OCI-LY3 (cell line): Measurements from ENCODE around the gene PSKH1.

Source experiments
- H2AFZ ChIP-seq: fragments of 200-600, 300-600 bp; shearing (Covaris generic); 2 replicates; pipeline ENCODE4 v1.6.0; 2014; ENCODE audit warnings: antibody characterized with exemption, low read depth, low read length
- H3K27ac ChIP-seq: fragments of 200-600, 300-600 bp; sonication (generic); 2 replicates; pipeline ENCODE4 v1.5.1; 2014; ENCODE audit warnings: mild to moderate bottlenecking, low read length, moderate library complexity, mixed read lengths
- H3K27me3 ChIP-seq: fragments of 200-600, 300-600 bp; sonication (generic); 2 replicates; pipeline ENCODE4 v1.6.1; 2014; ENCODE audit warnings: low read depth, low read length, mixed read lengths
- H3K36me3 ChIP-seq: fragments of 200-600, 300-600 bp; sonication (generic); replicated peaks from 2 replicates; pipeline ENCODE3; 2014; ENCODE audit warnings: low read depth, low read length, mixed read lengths
- H3K4me1 ChIP-seq: fragments of 300-600, 200-600 bp; sonication (generic); 2 replicates; pipeline ENCODE4 v1.6.1; 2014; ENCODE audit warnings: low read length, mixed read lengths
- H3K4me2 ChIP-seq: fragments of 200-600, 300-600 bp; sonication (generic); 2 replicates; pipeline ENCODE4 v1.6.1; 2014; ENCODE audit warnings: low read length, mixed read lengths
- H3K4me3 ChIP-seq: fragments of 300-600, 200-600 bp; sonication (generic); 2 replicates; pipeline ENCODE4 v1.5.1; 2014; ENCODE audit warnings: antibody characterized with exemption, mild to moderate bottlenecking, low read length, moderate library complexity
- H3K79me2 ChIP-seq: fragments of 300-600, 200-600 bp; shearing (Covaris generic); 2 replicates; pipeline ENCODE4 v1.6.1; 2014; ENCODE audit warnings: mild to moderate bottlenecking, low read length, mixed read lengths
- H3K9ac ChIP-seq: fragments of 300-600, 200-600 bp; shearing (Covaris generic); 2 replicates; pipeline ENCODE4 v1.6.0; 2014; ENCODE audit warnings: mild to moderate bottlenecking, low read length, moderate library complexity
- H3K9me3 ChIP-seq: fragments of 200-600, 300-600 bp; shearing (Covaris generic); 2 replicates; pipeline ENCODE4 v1.6.1; 2014; ENCODE audit warnings: low read length, mixed read lengths; ENCODE audit not compliant: insufficient read depth
- H4K20me1 ChIP-seq: fragments of 200-600, 300-600 bp; sonication (generic); 2 replicates; pipeline ENCODE4 v1.6.1; 2016; ENCODE audit warnings: low read length, mixed read lengths; ENCODE audit not compliant: insufficient read depth
- EZH2phosphoT487 ChIP-seq: fragments of 200-600 bp; shearing (Covaris generic); IDR thresholded peaks from 2 replicates; pipeline ENCODE4 v1.6.1; 2018; ENCODE audit warnings: antibody characterized with exemption, mixed run types, low read depth
- TF ChIP-seq, protein P1 (sequence below): fragments of 200-600, 300-600 bp; sonication (generic); IDR thresholded peaks from 2 replicates; pipeline ENCODE4 v1.5.1; 2014; ENCODE audit warnings: antibody characterized with exemption, low read length, low read depth

The PSKH1 gene

DNA sequence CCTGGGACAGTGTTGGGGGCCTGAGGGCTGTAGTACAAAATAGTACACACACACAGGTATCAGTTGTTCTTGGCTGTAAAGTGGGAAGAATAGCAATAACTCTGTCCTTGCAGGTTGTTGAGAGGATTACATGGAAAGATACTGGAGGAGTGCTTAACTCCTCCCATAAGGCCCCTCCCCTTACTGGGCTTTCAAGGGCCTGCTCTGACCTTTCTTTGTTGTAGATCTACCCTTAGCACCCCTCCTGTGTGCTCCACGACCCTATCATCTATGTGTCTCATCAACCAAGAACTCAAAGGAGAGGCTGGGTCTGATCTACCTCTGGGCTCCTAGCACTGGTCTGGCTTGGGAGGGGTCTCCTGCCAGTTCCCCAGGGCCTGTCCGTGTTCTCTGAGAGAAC, 28.5 kb upstream of the PSKH1 start:
- Histone ChIP-seq H4K20me1 (peaks cover 21% of the 10 kb centered on the region), H3K27me3 (no peaks in the 10 kb centered on the region), H3K27ac (no peak overlapping the region), H3K9ac (no peak overlapping the region), H3K4me3 (no peak overlapping the region), H3K79me2 (peaks cover 54% of the 10 kb centered on the region), H3K4me1 (no peaks in the 10 kb centered on the region), H3K36me3 (peaks cover 19% of the 10 kb centered on the region), H3K9me3 (no peaks in the 10 kb centered on the region), H2AFZ (no peak overlapping the region), H3K4me2 (no peak overlapping the region)
- no peak for TF ChIP-seq EZH2phosphoT487
- TF ChIP-seq, protein P1, sequence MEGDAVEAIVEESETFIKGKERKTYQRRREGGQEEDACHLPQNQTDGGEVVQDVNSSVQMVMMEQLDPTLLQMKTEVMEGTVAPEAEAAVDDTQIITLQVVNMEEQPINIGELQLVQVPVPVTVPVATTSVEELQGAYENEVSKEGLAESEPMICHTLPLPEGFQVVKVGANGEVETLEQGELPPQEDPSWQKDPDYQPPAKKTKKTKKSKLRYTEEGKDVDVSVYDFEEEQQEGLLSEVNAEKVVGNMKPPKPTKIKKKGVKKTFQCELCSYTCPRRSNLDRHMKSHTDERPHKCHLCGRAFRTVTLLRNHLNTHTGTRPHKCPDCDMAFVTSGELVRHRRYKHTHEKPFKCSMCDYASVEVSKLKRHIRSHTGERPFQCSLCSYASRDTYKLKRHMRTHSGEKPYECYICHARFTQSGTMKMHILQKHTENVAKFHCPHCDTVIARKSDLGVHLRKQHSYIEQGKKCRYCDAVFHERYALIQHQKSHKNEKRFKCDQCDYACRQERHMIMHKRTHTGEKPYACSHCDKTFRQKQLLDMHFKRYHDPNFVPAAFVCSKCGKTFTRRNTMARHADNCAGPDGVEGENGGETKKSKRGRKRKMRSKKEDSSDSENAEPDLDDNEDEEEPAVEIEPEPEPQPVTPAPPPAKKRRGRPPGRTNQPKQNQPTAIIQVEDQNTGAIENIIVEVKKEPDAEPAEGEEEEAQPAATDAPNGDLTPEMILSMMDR, result no peak

DNA sequence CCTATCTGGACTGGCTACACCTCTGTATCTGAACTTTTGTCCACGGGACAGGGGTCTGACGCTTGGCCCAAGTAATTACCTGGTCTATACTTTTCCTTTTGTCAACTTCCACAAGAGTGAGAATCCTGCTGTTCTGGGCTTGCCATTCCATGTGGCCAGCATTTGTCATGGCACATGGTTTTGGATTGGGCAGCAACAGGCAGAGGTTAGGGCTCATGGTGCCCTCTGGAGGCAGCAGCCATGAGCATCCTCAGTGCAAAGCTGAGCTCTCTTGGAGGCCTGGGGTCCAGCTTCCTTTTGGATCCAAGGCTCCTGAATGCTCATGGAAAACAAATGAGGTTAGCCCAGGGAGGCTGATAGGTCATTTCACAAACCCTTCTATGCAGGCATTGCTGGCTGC, 27.7 kb upstream of the PSKH1 start:
- TF ChIP-seq EZH2phosphoT487, result no peak
- TF ChIP-seq, protein P1, result peak; percentile 48
- Histone ChIP-seq H3K27ac (no peak overlapping the region), H2AFZ (no peak overlapping the region), H3K36me3 (peaks cover 22% of the 10 kb centered on the region), H3K79me2 (peaks cover 50% of the 10 kb centered on the region), H3K9ac (no peak overlapping the region), H3K4me2 (no peak overlapping the region), H3K27me3 (no peaks in the 10 kb centered on the region), H3K9me3 (no peaks in the 10 kb centered on the region), H4K20me1 (peaks cover 21% of the 10 kb centered on the region), H3K4me1 (no peaks in the 10 kb centered on the region), H3K4me3 (no peak overlapping the region)

DNA sequence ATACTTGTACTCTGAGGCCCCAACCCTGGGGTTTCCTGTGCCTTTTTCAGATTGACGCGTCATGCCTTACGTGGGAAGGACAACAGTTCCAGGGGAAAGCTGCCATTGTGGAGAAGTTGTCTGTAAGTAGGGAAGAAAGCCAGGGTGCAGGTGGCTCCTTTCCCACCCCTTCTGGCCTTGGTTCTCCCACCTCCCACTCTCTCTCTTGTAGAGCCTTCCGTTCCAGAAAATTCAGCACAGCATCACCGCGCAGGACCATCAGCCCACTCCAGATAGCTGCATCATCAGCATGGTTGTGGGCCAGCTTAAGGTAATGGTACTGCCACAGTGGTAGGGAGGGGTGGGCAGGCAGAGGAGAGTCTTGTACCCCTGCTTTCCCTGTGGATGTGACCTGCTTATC, 24.8 kb upstream of the PSKH1 start:
- TF ChIP-seq, protein P1, result no peak
- no peak for TF ChIP-seq EZH2phosphoT487
- Histone ChIP-seq H3K27ac (no peak overlapping the region), H4K20me1 (no peaks in the 10 kb centered on the region), H2AFZ (no peak overlapping the region), H3K4me1 (peaks cover 4% of the 10 kb centered on the region), H3K4me2 (no peak overlapping the region), H3K9ac (no peak overlapping the region), H3K79me2 (peaks cover 24% of the 10 kb centered on the region), H3K36me3 (peaks cover 13% of the 10 kb centered on the region), H3K9me3 (no peaks in the 10 kb centered on the region), H3K4me3 (no peak overlapping the region), H3K27me3 (no peaks in the 10 kb centered on the region)

DNA sequence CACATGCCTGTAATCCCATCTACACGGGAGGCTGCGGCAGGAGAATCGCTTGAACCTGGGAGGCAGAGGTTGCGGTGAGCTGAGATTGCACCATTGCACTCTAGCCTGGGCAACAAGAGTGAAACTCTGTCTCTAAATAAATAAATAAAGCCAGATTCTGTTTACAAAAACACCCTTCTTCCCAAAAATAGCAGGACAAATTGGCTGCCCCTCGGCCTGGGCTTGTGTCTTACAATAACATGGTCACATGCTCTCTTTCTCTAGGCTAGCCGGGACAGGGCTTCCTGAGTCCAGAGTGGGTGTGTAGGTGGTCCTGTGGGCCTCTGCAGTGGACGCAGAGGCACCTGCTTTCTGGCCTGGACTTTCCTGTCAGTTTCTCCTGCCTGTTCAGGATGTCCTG, 23.4 kb upstream of the PSKH1 start:
- Histone ChIP-seq H4K20me1 (peaks cover 10% of the 10 kb centered on the region), H3K4me2 (no peak overlapping the region), H3K36me3 (peaks cover 13% of the 10 kb centered on the region), H3K79me2 (peaks cover 26% of the 10 kb centered on the region), H3K9me3 (no peaks in the 10 kb centered on the region), H3K4me1 (peaks cover 14% of the 10 kb centered on the region), H2AFZ (no peak overlapping the region), H3K9ac (no peak overlapping the region), H3K27ac (no peak overlapping the region), H3K4me3 (no peak overlapping the region), H3K27me3 (no peaks in the 10 kb centered on the region)
- TF ChIP-seq, protein P1, result no peak
- TF ChIP-seq EZH2phosphoT487, result no peak
